GM12872 (cell line): ENCODE measurements around the gene CMIP.

Experiments
- CTCF ChIP-seq: IDR thresholded peaks from 3 replicates; pipeline ENCODE4 v1.5.1; 2011; ENCODE audit warnings: low read depth, mild to moderate bottlenecking, low read length, moderate library complexity; ENCODE audit not compliant: insufficient read depth

CMIP gene

GRCh38 chr16:81640681-81641070, 196.1 kb downstream of the CMIP start:
- no peak for TF ChIP-seq CTCF

- TF ChIP-seq CTCF = no peak
Measured at GRCh38 chr16:81641395-81642106, 196.9 kb downstream of the CMIP start.

GRCh38 chr16:81642107-81642436, 197.5 kb downstream of the CMIP start:
- TF ChIP-seq CTCF = no peak

- no peak for TF ChIP-seq CTCF
Measured at GRCh38 chr16:81642943-81643342, 198.3 kb downstream of the CMIP start.

- TF ChIP-seq CTCF = no peak
Measured at GRCh38 chr16:81645266-81645694, 200.7 kb downstream of the CMIP start.

GRCh38 chr16:81645925-81646324, 201.3 kb downstream of the CMIP start:
- no peak for TF ChIP-seq CTCF

GRCh38 chr16:81646561-81646960, 202.0 kb downstream of the CMIP start:
- TF ChIP-seq CTCF = no peak
